HG02610 (cell line): ENCODE data around the gene SERPIND1.

Experiments used
- ATAC-seq: cut with Tn5 transposase; IDR thresholded peaks from one replicate; pipeline ENCODE4 v1.9.1; 2021; ENCODE audit warnings: mild to moderate bottlenecking, moderate library complexity; ENCODE audit not compliant: unreplicated experiment

Gene SERPIND1

DNA sequence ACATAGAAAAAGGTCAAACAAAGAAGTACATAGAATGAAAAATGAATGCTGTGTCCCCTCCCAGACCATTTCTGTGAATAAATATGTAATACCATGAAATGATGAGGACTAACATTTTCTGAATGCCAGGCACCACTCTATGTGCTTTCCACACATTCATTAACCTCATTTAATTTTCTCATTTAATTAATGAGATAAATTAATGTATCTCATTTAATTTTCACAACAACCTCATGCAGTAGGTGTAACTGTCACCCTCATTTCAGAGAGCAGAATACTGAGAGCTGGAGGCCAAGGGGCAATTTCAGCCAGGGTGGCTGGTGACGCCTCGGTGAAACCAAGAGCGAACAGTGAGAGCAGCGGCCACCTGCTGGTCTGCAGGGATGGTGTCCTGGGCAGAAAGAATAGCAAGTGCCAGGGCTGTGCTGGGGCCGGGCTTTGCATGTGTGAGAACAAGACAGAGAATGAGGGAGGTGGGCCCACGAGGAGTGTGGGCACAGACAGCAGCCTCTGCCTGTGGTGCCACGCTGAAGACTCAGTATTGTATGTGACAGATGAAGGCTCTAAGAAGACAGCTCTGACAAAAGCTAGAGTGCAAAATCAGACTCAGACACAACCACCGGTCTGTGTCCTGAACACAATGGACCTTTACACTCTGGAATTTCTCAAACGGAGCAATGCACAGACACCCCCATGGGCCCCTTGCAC lies 1.8 kb upstream of the SERPIND1 start:
- no peak for ATAC-seq

DNA sequence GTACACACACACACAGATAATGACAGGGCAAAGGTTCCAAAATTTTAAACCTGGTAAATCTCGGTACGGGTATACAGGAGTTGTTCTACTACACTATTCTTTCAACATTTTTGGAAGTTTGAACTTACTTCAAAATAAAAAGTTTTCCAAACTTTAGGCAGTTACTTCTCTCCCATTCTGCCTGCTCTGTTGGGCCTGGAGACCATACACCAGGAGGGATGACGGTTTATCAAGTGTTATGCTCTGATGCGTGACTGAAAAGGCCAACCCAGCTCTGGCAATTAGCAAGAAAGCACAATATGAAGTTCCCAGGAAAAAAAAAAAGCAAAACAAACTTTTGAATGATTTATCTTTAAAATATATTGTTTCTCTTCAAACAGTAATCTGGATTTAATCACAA lies 969 bp downstream of the SERPIND1 start:
- ATAC-seq: no peak

DNA sequence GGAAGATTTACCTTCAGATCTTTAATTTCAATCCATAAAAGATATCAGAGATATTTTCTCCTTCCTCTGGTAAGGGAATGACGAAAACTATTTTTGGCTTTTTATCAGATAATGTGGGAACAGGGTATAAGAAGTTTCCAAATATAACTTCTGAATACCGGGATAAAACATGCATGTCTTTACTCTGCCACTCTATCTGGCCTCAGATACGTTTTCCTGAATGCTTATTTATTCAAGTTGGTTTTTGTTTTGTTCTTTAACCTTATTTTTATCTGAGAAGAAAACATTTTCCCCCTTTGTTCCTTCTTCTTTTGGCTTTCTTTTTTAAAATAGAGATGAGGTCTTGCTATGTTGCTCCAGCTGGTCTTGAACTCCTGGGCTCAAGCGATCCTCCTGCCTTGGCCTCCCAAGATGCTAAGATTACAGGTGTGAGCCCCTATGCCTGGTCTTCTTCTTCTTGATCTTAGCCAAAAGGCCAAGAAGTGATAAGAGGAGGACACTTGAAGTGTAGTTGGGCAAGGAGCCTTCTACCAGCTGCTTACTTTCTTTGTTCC lies 1.5 kb downstream of the SERPIND1 start:
- no peak for ATAC-seq

DNA sequence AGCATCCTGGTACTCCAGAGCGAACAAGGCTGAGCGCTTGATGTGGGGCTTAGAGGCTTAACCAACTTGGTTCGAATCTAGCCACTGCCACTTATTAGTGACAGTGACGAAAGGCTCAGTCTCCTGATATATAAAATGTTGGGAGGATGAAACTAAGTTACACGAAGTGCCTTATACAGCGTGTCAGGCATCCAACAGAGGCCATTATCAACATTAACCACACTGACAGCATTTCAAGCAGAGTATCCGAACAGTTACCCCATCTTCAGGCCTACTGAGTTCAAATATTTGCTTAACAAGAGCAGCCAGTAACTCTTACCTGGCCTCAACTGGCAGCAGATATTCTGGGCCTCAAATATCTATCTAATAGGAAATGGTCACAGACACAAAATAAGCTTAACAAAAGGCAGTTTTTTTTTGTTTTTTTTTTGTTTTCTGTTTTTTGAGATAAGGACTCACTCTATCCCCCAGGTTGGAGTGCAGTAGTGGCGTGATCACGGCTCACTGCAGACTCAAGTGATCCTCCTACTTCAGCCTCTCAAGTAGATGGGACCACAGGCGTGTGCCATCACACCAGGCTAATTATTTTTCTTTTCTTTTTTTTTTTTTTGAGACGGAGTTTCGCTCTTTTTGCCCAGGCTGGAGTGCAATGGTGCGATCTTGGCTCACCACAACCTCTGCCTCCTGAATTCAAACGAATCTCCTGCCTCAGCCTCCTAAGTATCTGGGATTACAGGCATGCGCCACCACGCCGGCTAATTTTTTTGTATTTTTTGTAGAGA lies 2.9 kb downstream of the SERPIND1 start:
- no peak for ATAC-seq

DNA sequence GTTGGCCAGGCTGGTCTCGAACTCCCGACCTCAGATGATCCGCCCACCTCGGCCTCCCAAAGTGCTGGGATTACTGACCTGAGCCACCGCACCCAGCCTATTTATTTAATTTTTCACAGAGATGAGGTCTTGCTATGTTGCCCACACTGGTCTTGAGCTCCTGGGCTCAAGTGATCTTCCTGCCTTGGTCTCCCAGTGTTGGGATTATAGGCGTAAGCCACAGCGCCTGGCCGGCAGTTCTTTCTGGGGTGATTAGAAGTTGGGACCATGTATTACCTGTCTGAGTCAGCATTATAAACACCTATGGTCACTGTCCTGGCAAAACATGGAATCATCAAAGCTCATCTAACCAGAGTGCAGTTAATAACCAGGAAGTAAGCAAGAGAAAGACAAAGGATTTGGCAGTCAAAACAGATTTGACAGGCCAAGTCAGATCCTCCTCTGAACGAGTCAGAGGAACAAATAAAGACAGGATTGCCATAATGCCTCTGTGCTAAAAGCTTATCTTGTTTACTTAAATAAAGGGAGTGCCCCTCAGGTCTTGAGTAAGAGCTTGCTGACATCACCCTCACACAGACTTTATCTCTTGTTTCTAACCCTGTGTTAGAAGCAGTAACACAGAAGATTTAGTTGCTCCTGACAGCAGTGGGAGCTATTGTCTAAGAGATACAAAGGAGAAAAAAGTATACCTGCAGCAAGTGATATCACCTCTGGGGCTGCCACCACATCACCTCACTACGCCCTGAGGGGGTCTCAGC lies 3.7 kb downstream of the SERPIND1 start:
- no peak for ATAC-seq

DNA sequence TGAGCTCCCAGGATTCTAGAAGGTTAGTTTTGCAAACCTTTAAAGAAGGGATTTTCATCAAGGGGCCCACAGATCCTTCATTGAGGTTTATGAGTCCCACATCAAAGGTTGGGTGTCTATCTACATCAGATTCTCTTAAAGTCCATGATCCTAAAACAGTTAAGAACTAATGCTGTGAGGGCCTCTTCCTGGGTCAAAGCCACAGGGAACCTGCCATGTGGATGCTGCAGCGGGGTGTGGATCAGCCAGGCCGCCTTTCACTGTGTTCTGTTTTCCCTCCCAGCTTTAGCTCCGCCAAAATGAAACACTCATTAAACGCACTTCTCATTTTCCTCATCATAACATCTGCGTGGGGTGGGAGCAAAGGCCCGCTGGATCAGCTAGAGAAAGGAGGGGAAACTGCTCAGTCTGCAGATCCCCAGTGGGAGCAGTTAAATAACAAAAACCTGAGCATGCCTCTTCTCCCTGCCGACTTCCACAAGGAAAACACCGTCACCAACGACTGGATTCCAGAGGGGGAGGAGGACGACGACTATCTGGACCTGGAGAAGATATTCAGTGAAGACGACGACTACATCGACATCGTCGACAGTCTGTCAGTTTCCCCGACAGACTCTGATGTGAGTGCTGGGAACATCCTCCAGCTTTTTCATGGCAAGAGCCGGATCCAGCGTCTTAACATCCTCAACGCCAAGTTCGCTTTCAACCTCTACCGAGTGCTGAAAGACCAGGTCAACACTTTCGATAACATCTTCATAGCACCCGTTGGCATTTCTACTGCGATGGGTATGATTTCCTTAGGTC lies 5.3 kb downstream of the SERPIND1 start:
- no peak for ATAC-seq

DNA sequence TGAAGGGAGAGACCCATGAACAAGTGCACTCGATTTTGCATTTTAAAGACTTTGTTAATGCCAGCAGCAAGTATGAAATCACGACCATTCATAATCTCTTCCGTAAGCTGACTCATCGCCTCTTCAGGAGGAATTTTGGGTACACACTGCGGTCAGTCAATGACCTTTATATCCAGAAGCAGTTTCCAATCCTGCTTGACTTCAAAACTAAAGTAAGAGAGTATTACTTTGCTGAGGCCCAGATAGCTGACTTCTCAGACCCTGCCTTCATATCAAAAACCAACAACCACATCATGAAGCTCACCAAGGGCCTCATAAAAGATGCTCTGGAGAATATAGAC lies 5.9 kb downstream of the SERPIND1 start:
- no peak for ATAC-seq

DNA sequence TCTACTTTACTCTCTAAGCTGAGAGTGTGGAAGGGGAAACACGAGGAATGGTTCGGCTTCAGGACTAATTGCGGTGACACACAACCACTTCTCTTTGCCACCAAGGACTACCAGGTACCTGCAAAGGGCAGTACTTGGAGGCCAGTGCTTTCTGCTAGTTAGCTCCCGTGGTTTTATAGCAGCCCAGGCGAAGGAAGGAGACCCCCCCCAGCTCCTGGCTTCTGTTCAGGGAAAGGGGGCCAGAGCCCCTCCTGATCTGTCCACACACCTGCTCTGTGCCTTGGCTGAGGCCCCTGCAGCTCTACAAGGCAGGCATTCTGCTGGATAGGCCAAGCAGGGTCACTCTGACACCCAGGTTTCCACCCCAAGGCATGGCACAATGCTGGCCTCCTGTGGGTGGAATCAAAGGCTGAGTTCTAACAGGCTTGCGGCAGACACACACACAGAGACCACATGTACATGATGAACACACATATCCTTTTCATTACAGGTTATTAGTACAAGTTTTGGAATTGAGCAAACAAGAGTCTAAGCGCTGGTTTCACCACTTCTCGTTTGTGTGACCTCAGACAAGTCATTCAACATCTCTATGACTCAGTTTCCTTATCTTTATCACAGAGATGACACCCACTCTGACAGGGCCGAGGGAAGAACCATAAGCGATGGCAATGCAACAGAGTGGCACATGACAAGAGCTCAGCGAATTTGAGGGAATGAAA lies 7.5 kb downstream of the SERPIND1 start:
- no peak for ATAC-seq

DNA sequence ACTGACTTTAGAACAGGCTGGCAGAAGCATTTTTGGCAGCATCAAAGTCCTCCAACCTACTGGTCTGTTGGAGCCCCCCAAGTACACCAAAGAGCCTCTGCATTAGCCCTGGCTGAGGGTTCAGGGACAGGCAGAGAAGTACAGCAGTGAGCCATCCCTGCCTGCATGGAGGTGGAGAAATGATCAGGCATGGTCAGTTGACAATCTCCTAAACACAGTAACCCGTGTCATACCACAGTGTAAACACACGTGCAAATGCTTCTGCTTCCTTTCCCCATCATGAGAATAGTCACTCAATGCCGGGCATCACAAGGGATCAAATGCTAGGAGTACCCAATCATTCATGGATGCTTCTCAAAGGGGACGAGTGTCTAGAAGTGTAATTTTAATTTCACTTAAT lies 8.2 kb downstream of the SERPIND1 start:
- ATAC-seq: no peak

DNA sequence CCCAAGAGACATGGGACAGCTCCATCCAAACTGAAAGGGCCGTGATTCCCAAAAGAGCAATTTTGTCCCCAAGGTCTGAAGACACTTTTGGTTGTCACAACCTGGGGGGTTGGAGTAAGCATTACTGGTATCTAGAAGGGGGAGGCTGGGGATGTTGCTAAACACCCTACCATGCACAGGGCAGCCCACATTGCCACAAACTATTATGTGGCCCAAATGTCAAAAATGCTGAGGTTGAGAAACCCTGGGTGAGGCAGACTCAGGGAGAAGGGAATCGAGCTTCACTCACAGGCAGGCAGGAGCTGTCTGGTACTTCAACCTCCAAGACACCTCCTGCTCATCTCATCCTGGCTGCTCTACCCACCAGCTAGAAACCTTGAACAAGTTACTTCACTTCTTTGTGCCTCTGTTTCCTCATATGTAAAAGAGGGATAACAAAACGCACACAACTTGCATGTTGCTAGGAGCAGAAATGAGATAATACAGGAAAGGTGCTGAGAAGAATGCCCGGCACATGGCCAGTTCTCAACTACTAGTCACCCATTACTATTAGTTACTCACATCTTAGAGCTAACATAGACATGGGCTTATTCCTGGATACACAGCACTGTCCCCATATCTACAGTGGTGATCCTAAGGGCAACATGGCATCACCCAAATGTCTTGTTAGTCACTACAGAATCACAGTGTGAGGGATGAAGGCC lies 8.8 kb downstream of the SERPIND1 start:
- no peak for ATAC-seq

DNA sequence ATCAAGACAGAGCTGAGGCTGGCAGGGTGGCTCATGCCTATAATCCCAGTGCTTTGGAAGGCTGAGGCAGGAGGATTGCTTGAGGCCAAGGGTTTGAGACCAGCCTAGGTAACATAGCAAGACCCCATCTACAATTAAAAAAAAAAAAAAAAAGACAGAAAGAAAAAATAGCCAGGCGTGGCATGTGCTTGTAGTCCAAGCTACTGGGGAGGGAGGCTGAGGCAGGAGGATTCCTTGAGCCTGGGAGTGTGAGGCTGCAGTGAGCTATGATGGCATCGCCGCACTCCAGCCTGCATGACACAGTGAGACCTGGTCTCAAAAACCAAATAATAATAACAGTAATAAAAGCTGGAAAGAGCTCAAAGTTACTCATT lies 9.4 kb downstream of the SERPIND1 start:
- no peak for ATAC-seq

DNA sequence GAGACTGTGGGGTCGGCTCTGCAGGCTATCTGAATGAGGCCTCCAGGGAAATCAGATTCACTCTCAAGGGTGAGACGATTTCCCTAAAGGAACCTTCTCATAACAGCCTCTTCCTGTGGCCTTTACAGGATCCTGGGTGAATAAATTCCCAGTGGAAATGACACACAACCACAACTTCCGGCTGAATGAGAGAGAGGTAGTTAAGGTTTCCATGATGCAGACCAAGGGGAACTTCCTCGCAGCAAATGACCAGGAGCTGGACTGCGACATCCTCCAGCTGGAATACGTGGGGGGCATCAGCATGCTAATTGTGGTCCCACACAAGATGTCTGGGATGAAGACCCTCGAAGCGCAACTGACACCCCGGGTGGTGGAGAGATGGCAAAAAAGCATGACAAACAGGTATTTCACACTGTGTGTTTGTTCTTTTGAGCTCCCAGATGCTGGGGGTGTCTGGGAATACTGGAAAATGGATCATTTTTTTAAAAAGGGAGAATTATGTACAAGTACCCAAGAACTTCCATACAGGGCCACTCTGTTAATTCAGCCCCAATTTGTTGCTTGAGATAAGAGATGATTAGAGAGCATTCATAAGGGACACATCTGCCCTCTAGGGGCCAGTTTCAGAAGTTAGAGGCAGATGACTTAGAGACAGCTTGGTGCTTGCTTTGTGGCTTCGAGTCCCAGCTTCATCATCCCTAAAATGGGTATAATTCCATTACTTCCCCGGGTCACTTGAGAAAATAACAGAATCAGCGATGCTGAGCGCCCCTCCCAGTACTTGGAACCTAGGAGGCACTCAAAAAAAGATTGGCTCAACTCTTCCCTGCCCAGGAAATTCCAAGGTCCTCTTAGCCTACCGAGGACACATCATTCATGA lies 10.2 kb downstream of the SERPIND1 start:
- ATAC-seq: no peak

DNA sequence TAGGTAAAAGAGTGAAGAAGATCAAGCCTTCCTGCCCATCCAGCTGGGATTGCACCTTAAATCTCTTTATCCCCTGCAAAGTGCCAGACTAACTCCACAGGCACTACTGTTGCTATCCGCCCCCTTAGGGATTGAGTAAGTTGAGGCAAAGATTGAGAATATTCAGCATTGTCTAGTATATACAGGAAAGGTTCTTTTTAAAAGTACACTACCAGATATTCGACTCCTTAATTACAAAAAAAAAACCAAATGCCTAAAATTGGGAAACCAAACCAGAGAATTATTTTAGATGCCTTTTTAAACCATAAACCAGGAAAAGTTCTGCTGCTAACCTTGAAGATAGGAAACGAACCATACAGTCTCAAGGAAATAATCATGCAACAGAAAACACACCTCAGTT lies 11.5 kb downstream of the SERPIND1 start:
- no peak for ATAC-seq

DNA sequence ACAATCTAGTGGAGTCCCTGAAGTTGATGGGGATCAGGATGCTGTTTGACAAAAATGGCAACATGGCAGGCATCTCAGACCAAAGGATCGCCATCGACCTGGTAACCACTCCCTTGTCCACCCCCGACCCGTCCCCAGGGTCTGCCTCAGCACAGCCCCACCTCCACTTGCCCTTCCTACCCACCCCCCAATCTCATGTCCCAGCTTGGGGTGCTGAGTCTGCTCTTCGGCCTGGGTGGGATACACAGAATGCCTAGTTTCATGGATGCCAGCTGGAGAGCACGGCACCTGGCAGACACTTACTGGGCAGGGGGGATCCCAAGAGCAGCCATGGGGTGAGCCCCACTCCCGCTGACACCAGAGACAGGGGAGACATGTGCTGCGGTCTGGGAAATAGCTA lies 12.1 kb downstream of the SERPIND1 start:
- ATAC-seq: no peak

DNA sequence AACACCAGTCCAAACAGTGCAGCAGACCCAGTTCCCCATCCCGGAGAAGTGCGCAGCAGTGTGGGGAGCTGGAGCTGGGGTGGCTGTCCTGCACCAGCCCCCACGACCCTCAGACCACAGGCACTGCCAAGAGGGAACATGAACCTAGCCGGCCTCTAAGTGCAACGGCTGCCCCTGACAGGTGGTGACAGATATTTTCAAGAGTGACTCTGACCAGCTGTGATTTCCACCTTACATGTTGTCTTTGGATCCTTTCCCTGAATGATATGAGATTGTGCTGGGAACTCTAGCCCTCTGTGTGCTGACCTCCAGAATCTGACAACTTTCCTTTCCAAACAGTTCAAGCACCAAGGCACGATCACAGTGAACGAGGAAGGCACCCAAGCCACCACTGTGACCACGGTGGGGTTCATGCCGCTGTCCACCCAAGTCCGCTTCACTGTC lies 12.6 kb downstream of the SERPIND1 start:
- no peak for ATAC-seq

DNA sequence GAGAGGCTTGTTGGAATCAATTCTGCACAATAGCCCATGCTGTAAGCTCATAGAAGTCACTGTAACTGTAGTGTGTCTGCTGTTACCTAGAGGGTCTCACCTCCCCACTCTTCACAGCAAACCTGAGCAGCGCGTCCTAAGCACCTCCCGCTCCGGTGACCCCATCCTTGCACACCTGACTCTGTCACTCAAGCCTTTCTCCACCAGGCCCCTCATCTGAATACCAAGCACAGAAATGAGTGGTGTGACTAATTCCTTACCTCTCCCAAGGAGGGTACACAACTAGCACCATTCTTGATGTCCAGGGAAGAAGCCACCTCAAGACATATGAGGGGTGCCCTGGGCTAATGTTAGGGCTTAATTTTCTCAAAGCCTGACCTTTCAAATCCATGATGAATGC lies 13.3 kb downstream of the SERPIND1 start:
- no peak for ATAC-seq

DNA sequence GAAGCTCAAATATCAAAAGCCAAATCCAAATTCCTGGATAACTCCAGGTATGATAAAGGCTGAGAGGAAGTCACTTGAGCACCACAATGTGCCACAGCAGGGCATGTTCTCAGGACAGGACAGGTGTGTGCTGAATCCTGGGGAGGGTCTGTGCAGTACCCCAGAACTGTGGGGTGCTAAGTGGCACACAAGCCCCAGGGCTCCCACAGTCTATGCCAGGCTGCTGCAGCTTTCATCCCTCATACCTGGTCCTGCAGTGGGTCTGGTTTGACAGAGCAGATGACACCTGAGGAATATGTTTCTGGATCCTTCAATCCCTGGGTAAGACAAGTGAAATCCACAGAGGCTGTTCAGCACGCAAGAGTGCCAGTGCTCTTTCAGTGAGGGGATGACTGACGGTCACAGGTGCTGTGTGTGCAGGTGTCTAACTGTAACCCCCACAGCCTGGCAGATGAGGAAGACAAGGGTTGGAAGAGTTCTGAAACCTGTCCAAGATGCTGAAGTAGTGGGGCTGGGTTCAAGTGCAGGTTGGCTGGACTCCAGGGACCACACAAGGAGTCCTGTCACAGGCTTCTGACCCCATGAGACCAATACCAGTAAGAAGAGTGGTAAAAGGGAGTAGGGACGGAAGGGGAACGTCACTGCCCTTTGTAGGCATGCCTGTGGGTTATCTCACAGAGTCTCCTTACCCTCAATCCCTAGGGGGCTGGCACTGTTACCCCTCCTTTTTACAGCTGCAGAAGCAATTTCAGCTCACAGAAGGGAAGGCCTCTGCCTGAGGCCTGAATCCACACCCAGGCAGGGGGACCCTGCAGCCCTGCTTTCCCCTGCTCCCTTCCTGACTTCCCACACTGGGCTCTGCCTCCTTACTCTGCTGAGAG lies 14.1 kb downstream of the SERPIND1 start:
- no peak for ATAC-seq
